Pancreas (tissue), 10 donors: ENCODE results near the gene SMAD6. TPM values are rescaled to one million over a fixed set of nuclear protein-coding genes. Genes with fewer than 3 reads are reported as not detected.
A peak's percentile ranks its signal among the peaks of the same experiment; 100 is the strongest.

Experiments
- ATAC-seq, 4 donors: fragments of 200-7000 bp; cut with Tn5 transposase; one replicate each; pipeline versions ENCODE4 v1.8.0 to v1.9.1; 2020; ENCODE audit warnings: mild to moderate bottlenecking in 4 of 4, moderate library complexity in 4 of 4
- DNase-seq, 6 donors: peaks; one replicate each; pipeline ENCODE4 v3.0.0-alpha.2; 2020
- FAIRE-seq: peaks from 2 replicates; lab custom pipeline; 2012; peaks lifted over from hg19 to GRCh38; lab: Jason Lieb, UNC
- H3K27ac ChIP-seq, 4 donors: fragments of 200-600 bp; sonication (generic); 1 replicate in 3 of 4; 2 replicates in 1 of 4; pipeline versions ENCODE4 v1.5.0 to v1.8.0; 2020
- H3K27me3 ChIP-seq, 4 donors: fragments of 200-600 bp; one replicate each; pipeline ENCODE4 v1.8.0; 2021
- H3K36me3 ChIP-seq, 3 donors: fragments of 200-600 bp; sonication (generic) in 1 of 3; one replicate each; pipeline versions ENCODE4 v1.5.0 to v1.8.0; 2020 to 2021
- H3K4me1 ChIP-seq, 3 donors: fragments of 200-600 bp; one replicate each; pipeline ENCODE4 v1.8.0; 2021
- H3K4me3 ChIP-seq, 4 donors: fragments of 200-600 bp; sonication (generic) in 2 of 4; one replicate each; pipeline versions ENCODE4 v1.5.0 to v1.8.0; 2020 to 2021
- H3K9me3 ChIP-seq, 4 donors: fragments of 200-600 bp; one replicate each; pipeline ENCODE4 v1.8.0; 2021
- WGBS, 2 donors: extraction: QIAGEN DNeasy Blood & Tissue Kit; methylation state at CpG; one replicate each; pipeline ENCODE4 v1.1.7; 2013; 5-methylcytosine and 5-hydroxymethylcytosine counted together
- intact Hi-C, 3 donors: fragments of 100-400 bp; cut with DNase I; formaldehyde crosslinking; loops; one replicate each; pipeline versions ENCODE4 v1.11.1 to v1.14.2; 2022
- polyA plus RNA-seq, 2 donors: library from polyadenylated mRNA; stranded (reverse); fragments of 200-250 nt; gene quantifications; one replicate each; pipeline ENCODE4 v1.2.3, GENCODE V29; 2013
- total RNA-seq, 6 donors: library from RNA; stranded (reverse); fragmentation: NEBNext Ultra II Directional in 4 of 6; extraction: Animal tissue kit (Norgen Biotek cat#: 25700) in 4 of 6; gene quantifications; one replicate each; pipeline versions ENCODE4 v1.2.1 to v1.2.4, GENCODE V29; 2021 to 2023
- TF ChIP-seq, protein P1 (sequence below), 4 donors: fragments of 200-600 bp; sonication (generic) in 3 of 4; IDR thresholded peaks; one replicate each; pipeline versions ENCODE4 v1.5.0 to v1.8.0; 2021; ENCODE audit warnings: antibody characterized with exemption in 4 of 4
- donor health status: healthy with polysubstance abuse.
- donor health status: DM: no; HTN: no; CAD: no; lungs with moderate emphysema.
- donor health status: DM: no; HTN: no; CAD: no.
- donor health status: control.
- donor health status: control.
- donor health status: Bipolar disorder and iron deficiency.
- donor health status: DM: yes; HTN: yes; CAD: no.
- donor health status: DM: no; HTN: no; CAD: no.
- donor health status: DM: no; HTN: no; CAD: no.
- donor health status: DM: yes; HTN: yes; CAD: no.

Gene SMAD6
- total and polyA plus RNA-seq, 8 donors = 2.6 to 13.1 (median 3.2) TPM

GRCh38 chr15:66749841-66750575, 48.0 kb downstream of the SMAD6 start:
- Histone ChIP-seq H3K9me3 (no peaks in the 10 kb centered on the region), H3K27me3 (no peaks in the 10 kb centered on the region), H3K27ac (peak overlapping the region in 2 of 4 donors; percentile 2 to 33), H3K36me3 (no peaks in the 10 kb centered on the region), H3K4me1 (peaks cover 13 to 37% (median 17%) of the 10 kb centered on the region in 3 donors), H3K4me3 (no peak overlapping the region)
- no peak for FAIRE-seq
- TF ChIP-seq, protein P1, sequence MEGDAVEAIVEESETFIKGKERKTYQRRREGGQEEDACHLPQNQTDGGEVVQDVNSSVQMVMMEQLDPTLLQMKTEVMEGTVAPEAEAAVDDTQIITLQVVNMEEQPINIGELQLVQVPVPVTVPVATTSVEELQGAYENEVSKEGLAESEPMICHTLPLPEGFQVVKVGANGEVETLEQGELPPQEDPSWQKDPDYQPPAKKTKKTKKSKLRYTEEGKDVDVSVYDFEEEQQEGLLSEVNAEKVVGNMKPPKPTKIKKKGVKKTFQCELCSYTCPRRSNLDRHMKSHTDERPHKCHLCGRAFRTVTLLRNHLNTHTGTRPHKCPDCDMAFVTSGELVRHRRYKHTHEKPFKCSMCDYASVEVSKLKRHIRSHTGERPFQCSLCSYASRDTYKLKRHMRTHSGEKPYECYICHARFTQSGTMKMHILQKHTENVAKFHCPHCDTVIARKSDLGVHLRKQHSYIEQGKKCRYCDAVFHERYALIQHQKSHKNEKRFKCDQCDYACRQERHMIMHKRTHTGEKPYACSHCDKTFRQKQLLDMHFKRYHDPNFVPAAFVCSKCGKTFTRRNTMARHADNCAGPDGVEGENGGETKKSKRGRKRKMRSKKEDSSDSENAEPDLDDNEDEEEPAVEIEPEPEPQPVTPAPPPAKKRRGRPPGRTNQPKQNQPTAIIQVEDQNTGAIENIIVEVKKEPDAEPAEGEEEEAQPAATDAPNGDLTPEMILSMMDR (IDR thresholded peaks at IDR 0.05) = no peak
- WGBS, 2 donors = 22 to 25% methylated on average over 8 of the region's 8 CpGs
- peak in 1 of 6 donors; percentile 49 for DNase-seq
- intact Hi-C loops = no loop called here
- ATAC-seq = peak; percentile 39 to 78 (median 64)

DNA sequence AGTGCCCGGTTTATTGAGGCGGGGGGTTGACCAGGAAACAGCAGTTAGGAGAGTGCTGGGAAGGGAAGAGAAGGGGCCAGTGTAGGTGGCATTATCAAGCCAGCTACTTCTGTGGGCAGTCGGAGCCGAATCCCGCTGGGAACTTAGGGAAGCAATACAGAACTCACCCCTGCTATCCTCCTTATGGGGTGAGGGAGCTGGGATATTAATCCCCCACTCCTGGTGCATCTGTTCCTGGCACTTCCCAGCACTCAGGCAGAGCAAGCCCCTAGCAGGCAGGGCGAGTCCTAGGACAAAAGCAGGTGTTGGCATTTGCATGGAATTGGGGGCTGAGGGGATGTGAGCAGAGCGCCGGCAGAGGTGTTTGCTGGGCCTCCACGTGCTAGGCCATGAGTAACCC, 48.6 kb downstream of the SMAD6 start:
- H3K4me3 ChIP-seq = no peak overlapping the region
- H3K4me1 ChIP-seq = peaks cover 13 to 37% (median 17%) of the 10 kb centered on the region in 3 donors
- no peak for ATAC-seq
- intact Hi-C loops = no loop called here
- no peak for FAIRE-seq
- H3K27me3 ChIP-seq = no peaks in the 10 kb centered on the region
- 94% methylated on average over 9 of the region's 9 CpGs for WGBS, 2 donors
- no peaks in the 10 kb centered on the region for H3K36me3 ChIP-seq
- no peaks in the 10 kb centered on the region for H3K9me3 ChIP-seq
- DNase-seq = peak in 1 of 6 donors; percentile 40
- no peak overlapping the region for H3K27ac ChIP-seq
- TF ChIP-seq, protein P1 (IDR thresholded peaks at IDR 0.05) = no peak

GRCh38 chr15:66751579-66751978, 49.5 kb downstream of the SMAD6 start:
- peak in 3 of 4 donors; percentile 7 to 50 (median 28) for ATAC-seq
- Histone ChIP-seq H3K4me3 (no peak overlapping the region), H3K36me3 (no peaks in the 10 kb centered on the region), H3K4me1 (peaks cover 13 to 33% (median 17%) of the 10 kb centered on the region in 3 donors), H3K27ac (peak overlapping the region in 2 of 4 donors; percentile 14 to 53), H3K27me3 (no peaks in the 10 kb centered on the region), H3K9me3 (no peaks in the 10 kb centered on the region)
- 37 to 43% methylated on average over 7 of the region's 7 CpGs for WGBS, 2 donors
- DNase-seq = peak in 2 of 6 donors; percentile 42 to 54
- no peak for FAIRE-seq
- intact Hi-C loops = no loop called here
- TF ChIP-seq, protein P1 (IDR thresholded peaks at IDR 0.05) = no peak

GRCh38 chr15:66752078-66752477, 50.0 kb downstream of the SMAD6 start:
- intact Hi-C loops = no loop called here
- ATAC-seq = no peak
- TF ChIP-seq, protein P1 (IDR thresholded peaks at IDR 0.05) = no peak
- DNase-seq = peak in 1 of 6 donors; percentile 30
- no peaks in the 10 kb centered on the region for H3K36me3 ChIP-seq
- 53 to 54% methylated on average over 2 of the region's 2 CpGs for WGBS, 2 donors
- no peaks in the 10 kb centered on the region for H3K9me3 ChIP-seq
- no peaks in the 10 kb centered on the region for H3K27me3 ChIP-seq
- peak overlapping the region in 2 of 4 donors; percentile 14 to 53 for H3K27ac ChIP-seq
- H3K4me1 ChIP-seq = peaks cover 13 to 30% (median 17%) of the 10 kb centered on the region in 3 donors
- no peak for FAIRE-seq
- no peak overlapping the region for H3K4me3 ChIP-seq
